Neural crest cell (in vitro differentiated cells): ENCODE data around the gene SHISA9. TPM values are rescaled to one million over a fixed set of nuclear protein-coding genes. Genes with fewer than 3 reads are reported as not detected.
"Not testable (repeated sequence)": the region's sequence is repeated elsewhere in the genome, so short reads cannot be mapped to it uniquely, and the experiment has no call there.

Experiments
- DNase-seq: peaks from one replicate; pipeline ENCODE4 v3.0.0; 2021; ENCODE audit warnings: low read depth, mixed read lengths, low spot score
- H3K27ac Mint-ChIP-seq: one replicate; pipeline ENCODE4 v1.8.0; 2021; ENCODE audit warnings: mild to moderate bottlenecking, mixed read lengths; ENCODE audit not compliant: unreplicated experiment
- H3K27me3 Mint-ChIP-seq: 2 replicates; pipeline ENCODE4 v1.8.0; 2021; ENCODE audit warnings: low read depth, mild to moderate bottlenecking, mixed read lengths
- H3K36me3 Mint-ChIP-seq: 2 replicates; pipeline ENCODE4 v1.8.0; 2021; ENCODE audit warnings: low read depth, mild to moderate bottlenecking, mixed read lengths
- H3K4me1 Mint-ChIP-seq: 2 replicates; pipeline ENCODE4 v1.8.0; 2021; ENCODE audit warnings: mixed read lengths
- H3K4me3 Mint-ChIP-seq: one replicate; pipeline ENCODE4 v1.8.0; 2021; ENCODE audit warnings: mild to moderate bottlenecking, mixed read lengths
- H3K9me3 Mint-ChIP-seq: 2 replicates; pipeline ENCODE4 v1.8.0; 2021; ENCODE audit warnings: mixed read lengths
- total RNA-seq: library from RNA; stranded (reverse); gene quantifications from 2 replicates; pipeline ENCODE4 v1.2.1, GENCODE V29; 2021
- TF ChIP-seq, protein P1 (sequence below): fragments of 200-600 bp; sonication (generic); conservative IDR thresholded peaks from 2 replicates; pipeline ENCODE4 v1.5.0; 2021; ENCODE audit warnings: antibody characterized with exemption, mild to moderate bottlenecking

SHISA9 gene
- total RNA-seq, 1 donor from 2014 or later, result 1.3 TPM

DNA sequence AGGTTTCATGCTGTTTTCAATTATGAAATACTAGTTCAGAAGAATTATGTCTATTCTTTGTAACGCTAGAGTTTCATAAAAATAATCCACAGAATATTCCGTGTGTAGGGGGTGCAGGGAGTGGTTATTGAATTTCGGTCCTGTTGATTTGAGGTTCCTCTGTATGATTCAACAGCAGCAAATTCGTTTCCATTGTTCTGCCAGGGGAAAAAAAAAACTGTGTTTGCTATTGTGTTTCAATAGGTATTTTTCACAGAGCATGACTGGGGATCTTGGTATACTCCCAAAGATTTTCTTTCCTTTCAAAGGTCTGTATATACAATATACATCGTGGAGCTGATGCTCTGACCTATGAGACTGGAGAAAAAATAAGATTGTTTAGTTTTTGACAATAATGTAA is 15.8 kb downstream of the SHISA9 start:
- TF ChIP-seq, protein P1, sequence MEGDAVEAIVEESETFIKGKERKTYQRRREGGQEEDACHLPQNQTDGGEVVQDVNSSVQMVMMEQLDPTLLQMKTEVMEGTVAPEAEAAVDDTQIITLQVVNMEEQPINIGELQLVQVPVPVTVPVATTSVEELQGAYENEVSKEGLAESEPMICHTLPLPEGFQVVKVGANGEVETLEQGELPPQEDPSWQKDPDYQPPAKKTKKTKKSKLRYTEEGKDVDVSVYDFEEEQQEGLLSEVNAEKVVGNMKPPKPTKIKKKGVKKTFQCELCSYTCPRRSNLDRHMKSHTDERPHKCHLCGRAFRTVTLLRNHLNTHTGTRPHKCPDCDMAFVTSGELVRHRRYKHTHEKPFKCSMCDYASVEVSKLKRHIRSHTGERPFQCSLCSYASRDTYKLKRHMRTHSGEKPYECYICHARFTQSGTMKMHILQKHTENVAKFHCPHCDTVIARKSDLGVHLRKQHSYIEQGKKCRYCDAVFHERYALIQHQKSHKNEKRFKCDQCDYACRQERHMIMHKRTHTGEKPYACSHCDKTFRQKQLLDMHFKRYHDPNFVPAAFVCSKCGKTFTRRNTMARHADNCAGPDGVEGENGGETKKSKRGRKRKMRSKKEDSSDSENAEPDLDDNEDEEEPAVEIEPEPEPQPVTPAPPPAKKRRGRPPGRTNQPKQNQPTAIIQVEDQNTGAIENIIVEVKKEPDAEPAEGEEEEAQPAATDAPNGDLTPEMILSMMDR, result no peak
- no peak overlapping the region for H3K27ac Mint-ChIP-seq
- no peak overlapping the region for H3K4me3 Mint-ChIP-seq
- H3K9me3 Mint-ChIP-seq, result no peaks in the 10 kb centered on the region
- DNase-seq, result no peak
- no peaks in the 10 kb centered on the region for H3K4me1 Mint-ChIP-seq
- H3K36me3 Mint-ChIP-seq, result no peaks in the 10 kb centered on the region
- peaks cover 11% of the 10 kb centered on the region for H3K27me3 Mint-ChIP-seq

DNA sequence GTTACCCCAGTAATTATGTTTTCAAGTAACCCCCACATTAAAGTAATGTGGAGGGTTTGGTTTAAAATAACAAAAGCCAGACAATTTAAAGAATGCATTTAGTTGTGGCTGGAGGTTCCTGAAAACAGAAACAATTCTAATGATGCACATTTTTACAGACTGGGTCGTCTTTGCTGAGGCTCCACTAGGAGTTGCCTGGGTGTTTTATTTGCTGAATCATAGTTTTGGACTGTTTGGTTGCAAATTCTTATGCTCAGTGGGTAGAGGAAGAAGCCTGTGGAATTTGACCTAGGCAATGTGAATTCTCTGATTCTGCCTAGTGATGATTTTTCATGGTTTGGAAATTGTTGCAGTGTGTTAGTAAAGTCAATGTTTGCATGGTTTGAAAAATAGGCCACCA is 16.3 kb downstream of the SHISA9 start:
- no peak overlapping the region for H3K27ac Mint-ChIP-seq
- no peaks in the 10 kb centered on the region for H3K9me3 Mint-ChIP-seq
- TF ChIP-seq, protein P1, result no peak
- no peaks in the 10 kb centered on the region for H3K36me3 Mint-ChIP-seq
- H3K4me1 Mint-ChIP-seq, result no peaks in the 10 kb centered on the region
- no peak for DNase-seq
- no peak overlapping the region for H3K4me3 Mint-ChIP-seq
- peaks cover 12% of the 10 kb centered on the region for H3K27me3 Mint-ChIP-seq

DNA sequence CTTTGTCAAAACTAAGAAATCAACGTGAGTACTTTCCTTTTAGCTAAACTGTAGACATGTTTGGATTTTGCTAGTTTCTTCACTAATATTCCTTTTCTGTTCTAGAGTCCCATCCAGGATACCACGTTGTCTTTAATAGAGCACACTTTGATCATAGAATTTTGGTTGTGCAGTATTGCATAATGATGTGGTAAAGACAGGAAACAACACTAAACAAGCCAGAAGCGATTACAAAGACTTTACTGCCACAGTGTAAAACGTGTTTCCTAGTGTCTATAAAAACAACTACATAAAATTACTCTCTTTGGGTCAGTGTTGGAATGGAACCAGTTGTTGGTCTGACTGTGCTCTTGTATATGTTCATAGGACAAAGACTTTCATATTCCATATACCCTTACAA is 19.3 kb downstream of the SHISA9 start:
- no peaks in the 10 kb centered on the region for H3K4me1 Mint-ChIP-seq
- H3K9me3 Mint-ChIP-seq, result no peaks in the 10 kb centered on the region
- H3K36me3 Mint-ChIP-seq, result no peaks in the 10 kb centered on the region
- H3K27ac Mint-ChIP-seq, result no peak overlapping the region
- peaks cover 24% of the 10 kb centered on the region for H3K27me3 Mint-ChIP-seq
- no peak for DNase-seq
- TF ChIP-seq, protein P1, result no peak
- H3K4me3 Mint-ChIP-seq, result no peak overlapping the region

DNA sequence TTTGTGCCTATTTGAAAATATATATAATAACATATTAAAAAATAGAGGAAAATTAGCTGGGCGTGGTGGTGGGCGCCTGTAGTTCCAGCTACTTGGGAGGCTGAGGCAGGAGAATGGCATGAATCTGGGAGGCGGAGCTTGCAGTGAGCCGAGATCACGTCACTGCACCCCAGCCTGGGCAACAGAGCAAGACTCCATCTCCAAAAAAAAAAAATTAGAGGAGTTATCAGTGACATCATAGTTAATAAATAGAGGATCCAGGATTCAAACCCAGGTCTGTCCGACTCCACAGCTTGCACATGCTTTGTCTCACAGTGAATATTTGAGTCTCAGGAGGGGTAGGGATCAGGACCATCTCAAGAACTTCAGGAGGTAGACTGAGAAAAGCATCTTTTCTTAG is 22.2 kb downstream of the SHISA9 start:
- H3K36me3 Mint-ChIP-seq, H3K9me3 Mint-ChIP-seq, H3K4me1 Mint-ChIP-seq, DNase-seq, H3K27ac Mint-ChIP-seq, H3K4me3 Mint-ChIP-seq: not testable (repeated sequence)
- peaks cover 27% of the 10 kb centered on the region for H3K27me3 Mint-ChIP-seq

DNA sequence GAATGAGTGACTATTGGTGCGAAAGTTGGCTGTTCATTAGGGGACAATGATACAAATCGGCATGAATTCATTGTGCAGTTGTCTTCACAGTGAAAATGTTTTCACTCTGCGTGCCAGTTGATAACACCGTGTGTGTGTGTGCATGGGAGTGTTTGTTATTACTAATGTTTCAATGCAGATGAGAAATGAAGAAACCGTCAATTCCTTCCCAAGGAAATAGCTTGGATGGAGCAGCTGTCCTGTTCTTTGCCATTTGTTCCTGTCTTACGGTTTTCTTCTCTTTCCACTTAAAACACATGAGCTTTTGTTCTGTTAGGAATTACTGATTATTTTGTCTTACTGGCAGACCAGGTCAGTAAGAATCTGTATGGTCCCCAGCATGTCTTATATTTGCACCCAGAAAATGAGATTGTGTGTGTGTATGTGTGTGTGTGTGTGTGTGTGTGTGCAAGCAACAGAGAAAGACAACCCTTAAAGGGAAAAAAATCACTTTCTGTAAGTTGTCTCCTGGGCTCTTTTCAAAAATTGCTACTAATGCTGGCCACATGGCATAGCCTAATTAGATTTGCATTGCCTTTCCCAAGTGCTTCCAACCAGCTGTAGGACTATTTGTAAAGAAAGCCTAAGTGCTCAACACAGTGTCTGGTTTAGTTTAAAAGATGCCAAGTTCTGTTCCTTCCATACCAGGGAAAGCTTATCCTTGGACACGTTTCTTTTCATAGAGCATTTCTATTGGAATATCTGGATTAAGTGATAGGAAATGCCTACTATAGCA is 23.8 kb downstream of the SHISA9 start:
- peaks cover 34% of the 10 kb centered on the region for H3K27me3 Mint-ChIP-seq
- TF ChIP-seq, protein P1, result no peak
- H3K36me3 Mint-ChIP-seq, result no peaks in the 10 kb centered on the region
- no peak for DNase-seq
- no peak overlapping the region for H3K4me3 Mint-ChIP-seq
- H3K27ac Mint-ChIP-seq, result no peak overlapping the region
- H3K9me3 Mint-ChIP-seq, result no peaks in the 10 kb centered on the region
- no peaks in the 10 kb centered on the region for H3K4me1 Mint-ChIP-seq

DNA sequence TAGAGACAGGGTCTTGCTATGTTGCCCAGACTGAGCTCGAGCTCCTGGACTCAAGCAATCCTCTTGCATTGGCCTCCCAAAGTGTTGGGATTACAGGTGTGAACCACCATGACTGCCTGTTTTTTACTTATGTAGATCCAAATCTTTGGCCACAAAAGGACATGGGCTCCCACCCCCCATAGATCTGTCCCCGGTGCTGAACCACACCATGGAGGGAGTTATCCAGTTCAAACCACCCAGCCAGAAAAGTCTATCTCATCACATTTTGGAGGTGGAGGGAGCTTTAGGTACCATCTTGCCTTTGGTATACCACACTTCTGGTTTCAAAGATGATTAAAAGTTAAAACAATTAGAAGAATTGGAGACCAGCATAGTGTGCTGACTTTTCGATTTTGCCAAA is 26.2 kb downstream of the SHISA9 start:
- DNase-seq, result no peak
- H3K36me3 Mint-ChIP-seq, result no peaks in the 10 kb centered on the region
- H3K27ac Mint-ChIP-seq, result no peak overlapping the region
- no peaks in the 10 kb centered on the region for H3K4me1 Mint-ChIP-seq
- no peak overlapping the region for H3K4me3 Mint-ChIP-seq
- TF ChIP-seq, protein P1, result no peak
- no peaks in the 10 kb centered on the region for H3K9me3 Mint-ChIP-seq
- H3K27me3 Mint-ChIP-seq, result peaks cover 37% of the 10 kb centered on the region
